Heart left ventricle (tissue), 13 donors: ENCODE data around the gene ZFP69.

Source experiments
- CTCF ChIP-seq, 12 donors: fragments of 200-600 bp; sonication (generic) in 4 of 12; IDR thresholded peaks; one replicate each; pipeline versions ENCODE4 v1.5.0 to v1.8.0; 2018 to 2022; ENCODE audit warnings: antibody characterized with exemption in 12 of 12, mild to moderate bottlenecking in 5 of 12
- POLR2A ChIP-seq, 2 donors: fragments of 450-650 bp; IDR thresholded peaks; one replicate each; pipeline ENCODE4 v1.6.1; 2017; ENCODE audit warnings: antibody characterized with exemption in 2 of 2, mild to moderate bottlenecking in 2 of 2, moderate library complexity in 2 of 2
- donor health status: ischemic (EF 13 %, LVEDD 7.1; RV severe dilation, severe dysfunction).
- donor health status: DM: no; HTN: yes; CAD: no.
- donor health status: DM: no; HTN: no; CAD: no.
- donor health status: ischemic (EF 25% LVEDD 6.9; RV normal size, moderate dysfunction).
- donor health status: ischemic (EF 25% LVEDD 5.7; RV mildly dilated, moderate dysfunction).
- donor health status: ischemic (EF 35%, LVEDD 5.7; RV mildly dilated, moderate dysfunction).
- donor health status: nonischemic (EF 11% LVEDD 7.7; RV severe dilation, severe dysfunction).
- donor health status: DM: yes; HTN: yes; CAD: no.
- donor health status: PGD.
- donor health status: ischemic (EF 29% LVEDD 5.4; RV normal size, mild dysfunction).
- donor health status: nonischemic (EF 23%, LVEDD 6.1; RV moderate dilation, normal function).

DNA sequence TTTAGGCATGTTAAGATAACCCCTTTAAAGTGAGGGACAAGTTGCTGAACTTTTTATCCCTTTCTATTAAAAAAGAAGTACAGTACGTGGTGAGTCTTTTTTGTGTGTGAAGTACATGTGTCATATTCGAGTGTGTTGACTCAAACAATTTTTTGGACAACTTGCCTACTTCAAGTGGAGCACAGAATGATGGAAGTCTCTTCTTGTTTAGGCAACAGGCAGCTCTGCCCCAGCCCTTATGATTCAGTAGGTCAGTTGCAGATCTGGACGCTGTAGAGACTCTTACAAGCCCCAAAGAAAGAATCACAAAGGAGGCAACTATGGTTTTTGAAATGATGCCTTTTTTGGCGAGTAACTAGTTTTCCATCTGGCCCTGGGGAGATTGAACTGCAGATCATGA lies 41.2 kb upstream of the ZFP69 start:
- TF ChIP-seq CTCF (IDR thresholded peaks at IDR 0.05): no peak
- no peak for TF ChIP-seq POLR2A (IDR thresholded peaks at IDR 0.05)
